NCI-H2171 (cell line): ENCODE data around the gene LRP2BP.
A peak's percentile ranks its signal among the peaks of the same experiment; 100 is the strongest.

Source experiments
- DNase-seq: peaks from one replicate; lab custom pipeline; 2025; lab: John Stamatoyannopoulos, UW

LRP2BP gene

GRCh38 chr4:185395238-185395955, at the start of gene LRP2BP:
LRP2BP (minus strand) TSS chr4:185395924; CDS start chr4:185378186, 17,738 bp downstream.
- no peak for DNase-seq

DNA sequence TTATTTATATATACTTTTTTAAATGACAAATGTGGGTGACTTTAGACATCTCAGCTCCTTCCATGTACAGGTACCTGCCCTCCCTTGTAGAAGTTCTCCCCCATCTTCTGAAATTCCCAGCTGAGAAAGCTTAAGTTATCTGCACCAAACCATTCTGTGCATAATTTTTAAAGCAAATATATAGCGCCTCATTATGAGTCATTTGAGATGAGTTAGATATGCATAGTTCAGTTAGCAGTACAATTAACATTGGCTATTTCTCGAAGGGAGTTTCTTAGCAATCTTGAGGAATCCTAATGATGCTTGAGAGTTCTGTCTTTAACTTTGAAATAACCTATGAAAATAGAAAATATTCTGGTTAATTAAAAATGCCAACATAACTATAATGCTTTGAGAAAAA, 49.5 kb upstream of the LRP2BP start:
- DNase-seq: no peak

GRCh38 chr4:185441479-185441878, 45.8 kb upstream of the LRP2BP start:
- no peak for DNase-seq

DNA sequence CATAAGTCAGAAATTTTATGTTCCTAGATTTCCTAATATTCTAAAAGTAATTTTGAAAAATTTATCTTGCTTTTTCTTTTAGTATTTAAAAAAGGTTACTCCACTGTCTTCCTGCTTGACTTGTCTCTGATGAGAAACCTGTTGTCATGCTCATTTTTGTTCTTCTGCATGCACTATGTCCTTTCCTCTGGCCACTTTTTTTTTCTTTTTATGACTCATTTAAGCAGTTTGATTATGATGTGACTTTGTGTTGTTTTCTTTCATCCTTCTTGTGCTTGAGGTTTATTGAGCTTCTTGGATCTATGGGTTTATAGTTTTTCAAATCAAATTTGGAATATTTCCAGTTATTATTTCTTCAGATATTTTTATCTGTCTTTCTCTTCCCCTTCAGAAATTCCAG, 42.1 kb upstream of the LRP2BP start:
- DNase-seq: no peak

DNA sequence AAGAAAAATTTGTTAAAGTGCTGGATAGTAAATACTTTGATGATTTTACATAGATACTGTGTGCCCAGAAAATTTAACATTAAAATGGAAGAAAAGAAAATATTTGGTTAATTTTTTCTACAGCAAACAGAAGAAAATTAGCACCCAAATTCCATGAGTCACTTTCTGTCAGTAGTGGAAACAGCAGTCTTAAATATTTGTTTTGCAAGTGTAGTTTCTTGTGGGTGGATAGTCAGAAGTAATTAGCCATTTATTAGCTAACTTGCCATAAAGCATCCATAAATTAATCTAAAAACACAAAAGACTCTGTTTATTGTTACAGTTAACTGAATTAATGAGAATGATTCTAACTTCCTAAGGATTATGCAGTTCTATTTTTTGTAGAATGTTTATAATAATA, 39.7 kb upstream of the LRP2BP start:
- no peak for DNase-seq

DNA sequence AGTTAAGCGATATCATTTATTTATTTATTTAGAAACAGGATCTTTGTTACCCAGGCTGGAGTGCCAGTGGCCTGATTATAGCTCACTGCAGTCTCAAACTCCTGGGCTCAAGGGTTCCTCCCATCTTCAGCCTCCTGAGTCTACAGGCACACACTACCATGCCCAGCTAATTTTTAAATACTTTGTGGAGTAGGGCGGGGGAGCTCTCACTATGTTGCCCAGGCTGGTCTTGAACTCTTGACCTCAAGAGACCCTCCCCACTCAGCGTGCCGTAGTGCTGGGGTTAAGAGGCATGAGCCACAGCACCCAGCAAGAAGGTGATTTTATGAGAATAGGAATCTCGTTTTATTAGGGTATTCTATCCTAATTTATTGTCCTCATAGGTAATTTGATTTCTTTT, 33.9 kb upstream of the LRP2BP start:
- DNase-seq: no peak

- DNase-seq: no peak
Observed at GRCh38 chr4:185426960-185427688, 31.4 kb upstream of the LRP2BP start.

GRCh38 chr4:185425647-185426352, 30.1 kb upstream of the LRP2BP start, which contains the start of gene UFSP2:
UFSP2 (minus strand) TSS chr4:185425964; CDS start chr4:185425868, 96 bp downstream.
- peak; percentile 50 for DNase-seq

- no peak for DNase-seq
Observed at GRCh38 chr4:185424905-185425646, 29.4 kb upstream of the LRP2BP start.

DNA sequence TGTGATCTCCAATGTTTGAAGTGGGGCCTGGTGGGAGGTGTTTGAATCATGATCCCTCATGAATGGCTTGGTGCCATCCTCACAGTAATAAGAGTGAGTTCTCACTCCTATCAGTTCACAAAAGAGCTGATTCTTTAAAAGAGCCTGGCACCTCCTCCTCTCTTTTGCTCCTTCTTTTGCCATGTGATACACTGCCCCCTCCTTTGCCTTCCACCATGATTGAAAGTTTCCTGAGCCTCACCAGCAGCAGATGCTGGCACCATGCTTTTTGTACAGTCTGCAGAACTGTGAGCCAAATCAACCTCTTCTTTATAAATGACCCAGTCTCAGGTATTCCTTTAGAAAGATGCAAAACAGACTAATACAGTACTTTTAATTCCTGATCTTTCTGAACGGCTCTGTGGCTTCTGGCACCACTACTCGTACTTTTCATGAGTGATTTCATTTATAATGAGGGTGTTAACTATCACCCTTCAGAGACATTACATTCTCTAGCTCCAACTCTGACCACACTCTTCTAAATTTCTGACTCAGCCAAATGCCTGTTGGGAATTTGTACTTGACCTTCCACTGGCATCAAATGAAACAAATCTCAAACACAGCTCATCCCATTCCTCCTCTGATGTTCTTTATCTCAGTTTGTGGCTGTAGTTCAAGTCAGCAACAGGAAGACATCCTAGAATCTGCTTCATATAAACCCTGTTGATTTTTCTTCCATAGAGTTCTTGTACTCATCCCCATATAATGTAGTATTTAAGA, 25.8 kb upstream of the LRP2BP start:
- DNase-seq: no peak

DNA sequence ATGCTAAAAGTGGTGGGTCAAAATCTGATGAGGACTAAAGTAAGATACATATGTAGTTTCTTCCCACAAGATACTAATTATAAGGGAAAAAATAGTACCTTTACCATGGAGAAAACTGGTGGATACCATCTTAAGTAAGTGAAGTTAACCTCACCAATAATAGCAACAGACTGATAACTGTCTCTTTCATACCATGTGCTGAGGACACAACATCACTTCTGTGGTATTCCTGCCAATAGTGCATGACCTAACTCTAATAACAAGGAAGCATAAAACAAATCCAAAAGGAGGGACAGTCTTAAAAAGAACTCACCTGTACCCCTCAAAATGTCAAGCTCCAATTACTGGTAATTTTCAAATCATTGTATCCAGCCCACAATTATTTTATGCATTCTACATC, 21.2 kb upstream of the LRP2BP start:
- DNase-seq: no peak

GRCh38 chr4:185412412-185412811, 16.7 kb upstream of the LRP2BP start:
- no peak for DNase-seq

DNA sequence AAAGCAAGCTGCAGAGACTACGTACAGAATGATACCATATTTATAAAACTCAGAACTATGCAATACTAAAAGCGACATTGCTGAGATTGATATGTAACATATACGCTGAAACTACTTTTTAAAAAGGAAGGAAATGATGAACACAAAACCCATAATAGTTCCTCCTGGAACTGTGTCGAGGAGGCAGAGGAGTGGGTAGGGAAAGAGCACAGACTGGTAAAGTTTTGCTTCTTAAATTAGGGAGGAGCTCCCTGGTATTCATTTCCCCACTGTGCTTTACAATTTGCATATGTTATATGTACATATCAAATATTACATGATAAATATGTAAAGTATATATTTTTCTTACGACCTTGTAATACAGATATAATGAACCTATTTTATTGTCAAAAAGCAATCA, 16.1 kb upstream of the LRP2BP start:
- no peak for DNase-seq

DNA sequence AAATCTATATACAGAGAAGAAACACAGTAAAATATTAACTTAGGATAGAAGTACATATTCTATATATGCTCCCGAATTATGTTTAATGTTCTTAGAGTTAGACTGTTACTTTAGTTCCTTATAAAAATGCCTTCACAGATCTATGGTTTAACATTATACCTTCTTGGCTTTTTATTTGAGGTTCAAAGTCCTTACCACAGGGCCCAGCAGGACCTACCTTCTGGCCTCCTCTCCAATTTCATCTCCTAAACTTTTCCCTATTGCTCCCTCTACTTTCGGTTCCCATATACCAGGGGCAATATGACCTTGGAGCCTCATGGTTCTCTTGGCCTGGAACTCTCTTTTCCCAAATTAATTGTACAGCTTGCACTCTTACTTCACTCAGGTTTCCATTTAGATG, 12.7 kb upstream of the LRP2BP start:
- DNase-seq: no peak

- DNase-seq: no peak
Observed at GRCh38 chr4:185405296-185405999, 9.7 kb upstream of the LRP2BP start.

DNA sequence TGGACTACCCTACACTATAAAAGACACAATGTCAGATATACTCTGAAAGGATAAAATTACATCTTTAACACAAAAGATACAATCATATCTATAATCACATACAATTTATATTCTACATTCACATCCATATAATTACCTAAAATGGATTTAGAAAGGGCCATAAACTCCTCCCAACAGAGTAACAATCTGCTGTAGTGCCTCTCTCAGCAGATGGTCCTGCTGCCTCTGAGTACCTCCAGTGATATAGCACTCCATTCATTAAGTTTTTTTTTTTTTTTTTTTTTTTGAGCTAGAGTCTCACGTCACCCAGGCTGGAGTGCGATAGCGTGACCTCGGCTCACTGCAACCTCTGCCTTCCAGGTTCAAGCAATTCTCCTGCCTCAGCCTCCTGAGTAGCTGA, 8.3 kb upstream of the LRP2BP start:
- DNase-seq: peak; percentile 69

DNA sequence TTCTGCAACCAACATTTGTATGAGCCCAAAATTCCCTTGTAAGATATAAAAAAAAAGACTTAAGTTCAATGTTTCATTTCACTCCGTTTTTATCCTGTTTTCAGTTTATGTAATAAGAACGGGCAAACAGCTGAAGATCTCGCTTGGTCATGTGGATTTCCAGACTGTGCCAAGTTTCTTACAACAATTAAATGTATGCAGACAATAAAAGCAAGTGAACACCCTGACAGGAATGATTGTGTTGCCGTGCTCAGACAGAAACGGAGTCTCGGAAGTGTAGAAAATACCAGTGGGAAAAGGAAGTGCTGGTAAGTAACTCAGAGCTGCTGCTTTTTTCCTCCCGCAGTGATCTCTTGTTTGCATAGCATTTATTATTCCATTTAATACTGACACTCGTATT, 3.7 kb upstream of the LRP2BP start:
- no peak for DNase-seq

DNA sequence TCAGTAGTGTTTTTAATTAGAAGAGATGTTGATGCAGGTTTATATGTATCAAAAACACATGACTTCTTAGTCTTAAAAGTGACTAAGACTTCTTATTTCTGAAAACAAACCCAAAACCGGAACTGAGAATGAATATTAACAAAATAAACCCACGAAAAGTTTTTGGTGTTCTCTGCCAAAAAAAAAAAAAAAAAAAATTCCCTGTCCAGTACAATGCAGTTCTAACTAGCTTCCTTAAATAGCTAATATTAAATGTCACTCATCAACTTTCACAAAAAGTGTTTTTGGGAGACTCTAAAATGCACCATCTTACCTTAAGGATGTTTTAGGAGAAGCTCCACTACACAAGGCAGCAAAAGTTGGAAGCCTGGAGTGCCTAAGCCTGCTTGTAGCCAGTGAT, 2.9 kb upstream of the LRP2BP start:
- no peak for DNase-seq

GRCh38 chr4:185396724-185397385, 1.1 kb upstream of the LRP2BP start, which contains the start of gene ANKRD37:
ANKRD37 (plus strand) TSS chr4:185396841; CDS start chr4:185396924, 83 bp downstream.
- no peak for DNase-seq
